OCI-LY3 (cell line): ENCODE measurements around the gene AGBL4.

Experiments
- CTCF ChIP-seq: fragments of 200-600, 300-600 bp; sonication (generic); IDR thresholded peaks from 2 replicates; pipeline ENCODE4 v1.5.1; 2014; ENCODE audit warnings: antibody characterized with exemption, low read length, low read depth
- EZH2phosphoT487 ChIP-seq: fragments of 200-600 bp; shearing (Covaris generic); IDR thresholded peaks from 2 replicates; pipeline ENCODE4 v1.6.1; 2018; ENCODE audit warnings: antibody characterized with exemption, mixed run types, low read depth

- TF ChIP-seq EZH2phosphoT487 (no peak), CTCF (no peak)
Observed at GRCh38 chr1:48969971-48970370, 1053.8 kb downstream of the AGBL4 start.
